CD8-positive, alpha-beta memory T cell (primary cell): ENCODE measurements around the gene DALRD3. TPM values are rescaled to one million over a fixed set of nuclear protein-coding genes. Genes with fewer than 3 reads are reported as not detected.

ENCODE experiments used
- CTCF ChIA-PET: fragments of 350-600 bp; sonication (Branson Sonifier 250); formaldehyde crosslinking; loops from one replicate; lab custom pipeline; 2021; ENCODE audit warnings: antibody characterized with exemption; lab: Charles Lee
- POLR2A ChIA-PET: fragments of 350-600 bp; sonication (Branson Sonifier 250); formaldehyde crosslinking; loops from one replicate; lab custom pipeline; 2021; ENCODE audit warnings: antibody characterized with exemption; lab: Charles Lee
- DNase-seq, 5 donors: peaks; one replicate each; pipeline versions ENCODE4 v3.0.0 to v3.0.0-alpha.2; 2020 to 2022; ENCODE audit warnings: mixed read lengths in 1 of 5
- H3K27ac ChIP-seq: one replicate; pipeline ENCODE4 v1.7.0; 2013; ENCODE audit warnings: low read depth, mild to moderate bottlenecking, low read length, moderate library complexity
- H3K27me3 ChIP-seq: 2 replicates; pipeline ENCODE4 v1.7.0; 2013; ENCODE audit warnings: low read length, mild to moderate bottlenecking; ENCODE audit not compliant: insufficient read depth, poor library complexity, severe bottlenecking
- H3K36me3 ChIP-seq: 2 replicates; pipeline ENCODE4 v1.7.0; 2013; ENCODE audit warnings: mild to moderate bottlenecking, low read length, moderate library complexity; ENCODE audit not compliant: insufficient read depth
- H3K4me1 ChIP-seq: 2 replicates; pipeline ENCODE4 v1.7.0; 2013; ENCODE audit warnings: mild to moderate bottlenecking, low read length, moderate library complexity; ENCODE audit not compliant: insufficient read depth
- H3K4me3 ChIP-seq: 2 replicates; pipeline ENCODE4 v1.7.0; 2013; ENCODE audit warnings: mild to moderate bottlenecking, low read length
- H3K9me3 ChIP-seq: 2 replicates; pipeline ENCODE4 v1.7.0; 2013; ENCODE audit warnings: mild to moderate bottlenecking, low read length
- H3K27ac Mint-ChIP-seq, 8 donors: one replicate each; pipeline ENCODE4 v1.8.0; 2020 to 2021; ENCODE audit warnings: mixed read lengths in 8 of 8, mild to moderate bottlenecking in 6 of 8, inconsistent platforms in 3 of 8, moderate library complexity in 3 of 8
- H3K27me3 Mint-ChIP-seq, 2 donors: one replicate each; pipeline ENCODE4 v1.8.0; 2020 to 2021; ENCODE audit warnings: mixed read lengths in 2 of 2, mild to moderate bottlenecking in 1 of 2, moderate library complexity in 1 of 2
- H3K36me3 Mint-ChIP-seq, 3 donors: one replicate each; pipeline ENCODE4 v1.8.0; 2020 to 2021; ENCODE audit warnings: mixed read lengths in 3 of 3, inconsistent platforms in 1 of 3, mild to moderate bottlenecking in 1 of 3
- H3K4me1 Mint-ChIP-seq, 3 donors: one replicate each; pipeline ENCODE4 v1.8.0; 2020 to 2021; ENCODE audit warnings: mixed read lengths in 3 of 3, inconsistent platforms in 1 of 3, mild to moderate bottlenecking in 1 of 3
- H3K4me3 Mint-ChIP-seq, 7 donors: one replicate each; pipeline ENCODE4 v1.8.0; 2020 to 2021; ENCODE audit warnings: mixed read lengths in 7 of 7, mild to moderate bottlenecking in 6 of 7, moderate library complexity in 4 of 7, inconsistent platforms in 2 of 7
- H3K9me3 Mint-ChIP-seq, 5 donors: one replicate each; pipeline ENCODE4 v1.8.0; 2020 to 2022; ENCODE audit warnings: mixed read lengths in 5 of 5, mild to moderate bottlenecking in 3 of 5, moderate library complexity in 2 of 5, inconsistent platforms in 1 of 5
- polyA plus RNA-seq: library from polyadenylated mRNA; unstranded; fragments of 300-500 nt; fragmentation: Illumina TruSeq; gene quantifications from one replicate; pipeline ENCODE4 v1.2.3, GENCODE V29; 2021
- total RNA-seq, 2 experiments: library from RNA; stranded (reverse); gene quantifications; one replicate each; pipeline ENCODE4 v1.2.3, GENCODE V29; 2021

DALRD3 gene
- total and polyA plus RNA-seq, 3 experiments from 2014 or later, result 24.4 to 31.7 (median 27.9) TPM

- Mint-ChIP-seq H3K4me3 (no peak overlapping the region), H3K4me1 (peaks cover 6 to 17% (median 15%) of the 10 kb centered on the region in 3 donors), H3K27ac (peak overlapping the region in 5 of 8 donors; percentile 25 to 70 (median 56)), H3K36me3 (peaks cover 0 to 86% (median 24%) of the 10 kb centered on the region in 3 donors), H3K9me3 (no peaks in the 10 kb centered on the region), H3K27me3 (no peaks in the 10 kb centered on the region)
- no peak for DNase-seq
- Histone ChIP-seq H3K4me1 (no peaks in the 10 kb centered on the region), H3K27ac (no peak overlapping the region), H3K4me3 (no peak overlapping the region), H3K36me3 (peaks cover 41% of the 10 kb centered on the region), H3K9me3 (no peaks in the 10 kb centered on the region), H3K27me3 (no peaks in the 10 kb centered on the region)
- POLR2A ChIA-PET, result no interaction called here
- CTCF ChIA-PET, result no interaction called here
Observed at GRCh38 chr3:48966876-48967361, 51.5 kb downstream of the DALRD3 start.

- H3K4me3 ChIP-seq, result no peak overlapping the region
- no peak overlapping the region for H3K27ac ChIP-seq
- Mint-ChIP-seq H3K27me3 (no peaks in the 10 kb centered on the region), H3K9me3 (no peaks in the 10 kb centered on the region), H3K4me1 (peaks cover 6 to 17% (median 15%) of the 10 kb centered on the region in 3 donors), H3K27ac (peak overlapping the region in 6 of 8 donors; percentile 51 to 80 (median 69)), H3K4me3 (no peak overlapping the region), H3K36me3 (peaks cover 0 to 85% (median 22%) of the 10 kb centered on the region in 3 donors)
- ChIA-PET POLR2A (no interaction called here), CTCF (interaction anchor here (1.0 kb wide), 1 partner anchor 22 kb away, joined by 3 read pairs; no protein-coding TSS in a partner anchor)
- DNase-seq, result no peak
- no peaks in the 10 kb centered on the region for H3K9me3 ChIP-seq
- no peaks in the 10 kb centered on the region for H3K27me3 ChIP-seq
- peaks cover 37% of the 10 kb centered on the region for H3K36me3 ChIP-seq
- H3K4me1 ChIP-seq, result no peaks in the 10 kb centered on the region
Observed at GRCh38 chr3:48966367-48966766, 52.0 kb downstream of the DALRD3 start.

Other genes starting within 250 kb of the DALRD3 start
- gene PRKAR2A, start 170.7 kb downstream of the DALRD3 start, total RNA-seq, result 10 to 100 TPM; 61.5 to 62.1 TPM
- gene PRKAR2A, start 170.7 kb downstream of the DALRD3 start, polyA plus RNA-seq, result 16.4 TPM
- 10 to 100 TPM; 29.1 to 31.5 TPM for gene SLC25A20, start 119.7 kb downstream of the DALRD3 start, total RNA-seq
- gene SLC25A20, start 119.7 kb downstream of the DALRD3 start, polyA plus RNA-seq, result 40.1 TPM
- gene ARIH2, start 99.7 kb downstream of the DALRD3 start, total RNA-seq, result 100 to 1,000 TPM; 117 to 123 TPM
- 126 TPM for gene ARIH2, start 99.7 kb downstream of the DALRD3 start, polyA plus RNA-seq
- gene P4HTM, start 28.3 kb downstream of the DALRD3 start, total RNA-seq, result 10 to 100 TPM; 28.6 to 33.0 TPM
- 35.0 TPM for gene P4HTM, start 28.3 kb downstream of the DALRD3 start, polyA plus RNA-seq
- gene WDR6, start 11.2 kb downstream of the DALRD3 start, total RNA-seq, result 100 to 1,000 TPM; 158 to 167 TPM
- 82.9 TPM for gene WDR6, start 11.2 kb downstream of the DALRD3 start, polyA plus RNA-seq
- 10 to 100 TPM; 86.3 to 88.8 TPM for gene NDUFAF3, start 3.5 kb upstream of the DALRD3 start, total RNA-seq
- gene NDUFAF3, start 3.5 kb upstream of the DALRD3 start, polyA plus RNA-seq, result 217 TPM
- 100 to 1,000 TPM; 448 to 457 TPM for gene IMPDH2, start 10.8 kb upstream of the DALRD3 start, total RNA-seq
- 76.1 TPM for gene IMPDH2, start 10.8 kb upstream of the DALRD3 start, polyA plus RNA-seq
- 100 to 1,000 TPM; 122 to 134 TPM for gene QRICH1, start 75.5 kb upstream of the DALRD3 start, total RNA-seq
- gene QRICH1, start 75.5 kb upstream of the DALRD3 start, polyA plus RNA-seq, result 30.5 TPM
- gene QARS1, start 86.2 kb upstream of the DALRD3 start, total RNA-seq, result 100 to 1,000 TPM; 233 to 244 TPM
- 95.8 TPM for gene QARS1, start 86.2 kb upstream of the DALRD3 start, polyA plus RNA-seq
- 10 to 100 TPM; 71.8 to 73.9 TPM for gene USP19, start 102.2 kb upstream of the DALRD3 start, total RNA-seq
- gene USP19, start 102.2 kb upstream of the DALRD3 start, polyA plus RNA-seq, result 32.8 TPM
- under 1 TPM; 0.58 to 0.77 TPM for gene LAMB2, start 114.5 kb upstream of the DALRD3 start, total RNA-seq
- gene LAMB2, start 114.5 kb upstream of the DALRD3 start, polyA plus RNA-seq, result not detected
- 10 to 100 TPM; 32.1 to 34.2 TPM for gene CCDC71, start 147.8 kb upstream of the DALRD3 start, total RNA-seq
- gene CCDC71, start 147.8 kb upstream of the DALRD3 start, polyA plus RNA-seq, result 0.94 TPM
- gene KLHDC8B, start 153.0 kb upstream of the DALRD3 start, total RNA-seq, result 1 to 10 TPM; 3.5 to 4.1 TPM
- gene KLHDC8B, start 153.0 kb upstream of the DALRD3 start, polyA plus RNA-seq, result 3.0 TPM